ENCODE results near the gene RDH8.

GRCh38 chr19:10061717-10062310, 48.5 kb downstream of the RDH8 start:
- TF ChIP-seq ZNF274 (IDR thresholded peaks at IDR 0.05; ENCODE audit: low read depth, low read length) (no peak), YY1 (IDR thresholded peaks at IDR 0.05; ENCODE audit: insufficient read depth, insufficient read length) (no peak)
